Coronary artery (tissue), 2 donors: ENCODE results near the gene POLR2C.
A peak's percentile ranks its signal among the peaks of the same experiment; 100 is the strongest.

Experiments
- DNase-seq: peaks from one replicate; pipeline ENCODE4 v3.0.0-alpha.2; 2017; ENCODE audit warnings: low spot score
- H3K27ac ChIP-seq, 2 donors: fragments of 200-600 bp; sonication (generic); one replicate each; pipeline ENCODE4 v1.5.1; 2016 to 2019
- H3K4me3 ChIP-seq: fragments of 200-600 bp; sonication (generic); 2 replicates; pipeline ENCODE4 v1.5.1; 2016; ENCODE audit warnings: mild to moderate bottlenecking, moderate library complexity
- CTCF ChIP-seq: fragments of 200-600 bp; sonication (generic); IDR thresholded peaks from one replicate; pipeline ENCODE4 v1.5.1; 2019; ENCODE audit warnings: antibody characterized with exemption

Gene POLR2C

DNA sequence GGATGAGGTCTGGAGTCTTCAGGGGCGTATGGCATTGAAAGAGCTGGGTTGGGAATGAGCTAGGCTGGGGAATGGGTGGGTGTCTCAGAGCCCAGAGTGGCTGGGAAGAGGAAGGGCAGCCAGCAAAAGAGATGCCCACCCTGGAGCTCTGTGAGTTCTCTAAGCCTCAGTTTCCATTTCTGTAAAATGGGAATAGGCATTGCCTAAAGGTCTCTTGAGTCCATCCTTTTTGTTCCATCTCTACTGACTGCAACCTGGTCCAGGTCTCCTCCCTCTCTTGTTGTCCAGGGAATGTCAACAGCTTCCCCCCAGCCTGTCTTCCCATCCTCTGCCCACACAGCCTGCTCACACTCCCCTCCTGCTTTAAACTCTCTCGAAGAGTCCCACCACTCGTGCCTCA is 54.3 kb downstream of the POLR2C start:
- no peak for TF ChIP-seq CTCF
- DNase-seq, result no peak
- Histone ChIP-seq H3K27ac (no peak overlapping the region), H3K4me3 (no peak overlapping the region)

DNA sequence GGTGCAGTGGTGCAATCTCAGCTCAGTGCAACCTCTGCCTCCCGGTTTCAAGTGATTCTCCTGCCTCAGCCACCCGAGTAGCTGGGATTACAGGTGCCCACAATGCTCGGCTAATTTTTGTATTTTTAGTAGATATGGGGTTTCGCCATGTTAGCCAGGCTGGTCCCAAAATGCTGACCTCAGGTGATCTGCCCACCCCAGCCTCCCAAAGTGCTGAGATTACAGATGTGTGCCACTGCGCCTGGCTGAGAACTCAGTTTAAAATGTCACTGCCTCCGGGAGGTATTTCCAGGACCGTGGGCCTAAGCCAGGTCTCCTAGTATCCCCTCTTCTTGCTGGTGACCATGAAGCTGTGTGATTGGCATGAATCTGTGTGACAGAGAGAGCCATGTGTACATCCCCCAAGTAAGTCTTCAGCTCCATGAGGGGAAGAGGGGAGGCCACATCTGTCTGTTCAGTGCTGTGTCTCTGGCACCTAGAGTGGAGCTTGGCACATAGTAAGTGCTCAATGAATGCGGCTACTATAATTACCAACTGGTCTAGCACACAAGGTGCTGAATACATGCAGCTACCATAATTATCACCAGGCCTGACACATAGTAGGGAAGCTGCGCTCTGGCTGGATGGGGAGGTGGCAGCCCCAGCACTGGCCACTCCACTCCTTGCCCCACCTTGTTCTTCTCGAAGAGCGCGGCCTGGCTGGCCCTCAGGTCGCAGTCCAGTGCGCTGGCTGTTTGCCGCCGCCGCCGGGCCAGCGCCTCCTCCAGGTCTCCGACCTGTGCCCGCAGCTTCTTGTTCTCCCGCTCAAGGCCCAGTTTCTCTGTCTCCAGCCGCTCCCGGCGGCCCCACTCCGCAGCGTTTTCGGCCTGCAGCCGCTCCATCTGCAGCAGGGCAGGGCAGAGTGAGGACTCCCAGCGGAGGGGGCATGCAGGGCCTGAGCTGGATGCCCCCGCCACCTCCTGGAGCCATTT is 55.2 kb downstream of the POLR2C start:
- no peak overlapping the region for H3K27ac ChIP-seq
- no peak for DNase-seq

DNA sequence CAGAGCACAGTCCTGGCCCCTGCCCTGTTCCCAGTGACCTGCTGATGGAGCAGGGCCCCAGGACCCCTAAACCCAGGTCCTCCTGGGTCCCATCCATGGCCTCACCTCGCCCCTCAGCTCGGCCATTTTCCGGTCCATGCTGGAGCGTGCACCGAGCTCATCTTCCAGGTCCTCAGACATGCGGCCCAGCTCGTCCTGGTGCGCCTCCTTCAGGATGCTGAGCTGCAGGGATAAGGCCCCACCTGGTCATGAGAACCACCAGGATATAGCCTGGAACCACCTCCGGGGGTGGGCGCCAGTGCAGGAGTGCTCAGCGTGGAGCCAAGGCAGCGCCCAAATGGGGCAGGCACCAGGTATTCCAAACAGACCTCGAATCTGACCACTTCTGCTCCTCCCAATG is 56.0 kb downstream of the POLR2C start:
- Histone ChIP-seq H3K27ac (no peak overlapping the region), H3K4me3 (no peak overlapping the region)
- no peak for TF ChIP-seq CTCF
- no peak for DNase-seq

More for the DNA sequence above, 55.2 kb downstream of the POLR2C start:
- no peak overlapping the region for H3K4me3 ChIP-seq
- TF ChIP-seq CTCF, result no peak

- no peak for DNase-seq
- no peak overlapping the region for H3K27ac ChIP-seq
- H3K4me3 ChIP-seq, result no peak overlapping the region
- TF ChIP-seq CTCF, result no peak
Observed at GRCh38 chr16:57518922-57519321, 56.4 kb downstream of the POLR2C start.

GRCh38 chr16:57519796-57520360 is 57.4 kb downstream of the POLR2C start:
- peak; percentile 82 for DNase-seq
- TF ChIP-seq CTCF, result peak; percentile 88
- Histone ChIP-seq H3K27ac (no peak overlapping the region), H3K4me3 (no peak overlapping the region)
